ENCODE results near the gene SNAP47.

Gene SNAP47

GRCh38 chr1:227790868-227791267, 55.6 kb downstream of the SNAP47 start:
- TF ChIP-seq POLR2AphosphoS5 (IDR thresholded peaks at IDR 0.05; ENCODE audit: low read depth) (no peak), GABPA (IDR thresholded peaks at IDR 0.05; ENCODE audit: low read depth) (no peak), SPI1 (IDR thresholded peaks at IDR 0.05; ENCODE audit: borderline replicate concordance, low read depth) (no peak), REST (IDR thresholded peaks at IDR 0.05; ENCODE audit: insufficient replicate concordance, low read depth) (no peak)
- TF ChIP-seq, protein P1, sequence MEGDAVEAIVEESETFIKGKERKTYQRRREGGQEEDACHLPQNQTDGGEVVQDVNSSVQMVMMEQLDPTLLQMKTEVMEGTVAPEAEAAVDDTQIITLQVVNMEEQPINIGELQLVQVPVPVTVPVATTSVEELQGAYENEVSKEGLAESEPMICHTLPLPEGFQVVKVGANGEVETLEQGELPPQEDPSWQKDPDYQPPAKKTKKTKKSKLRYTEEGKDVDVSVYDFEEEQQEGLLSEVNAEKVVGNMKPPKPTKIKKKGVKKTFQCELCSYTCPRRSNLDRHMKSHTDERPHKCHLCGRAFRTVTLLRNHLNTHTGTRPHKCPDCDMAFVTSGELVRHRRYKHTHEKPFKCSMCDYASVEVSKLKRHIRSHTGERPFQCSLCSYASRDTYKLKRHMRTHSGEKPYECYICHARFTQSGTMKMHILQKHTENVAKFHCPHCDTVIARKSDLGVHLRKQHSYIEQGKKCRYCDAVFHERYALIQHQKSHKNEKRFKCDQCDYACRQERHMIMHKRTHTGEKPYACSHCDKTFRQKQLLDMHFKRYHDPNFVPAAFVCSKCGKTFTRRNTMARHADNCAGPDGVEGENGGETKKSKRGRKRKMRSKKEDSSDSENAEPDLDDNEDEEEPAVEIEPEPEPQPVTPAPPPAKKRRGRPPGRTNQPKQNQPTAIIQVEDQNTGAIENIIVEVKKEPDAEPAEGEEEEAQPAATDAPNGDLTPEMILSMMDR (IDR thresholded peaks at IDR 0.05; ENCODE audit: insufficient read depth, low read length): no peak
- Histone ChIP-seq H3K27me3 (ENCODE audit: insufficient read depth, poor library complexity, severe bottlenecking) (peaks cover 23% of the 10 kb centered on the region), H3K27ac (replicated peaks) (no peak overlapping the region), H3K4me3 (replicated peaks; ENCODE audit: insufficient read depth, low read length) (no peak overlapping the region)
- DNase-seq (ENCODE audit: low read depth in 1 of 2, low spot score in 1 of 2): no peak

DNA sequence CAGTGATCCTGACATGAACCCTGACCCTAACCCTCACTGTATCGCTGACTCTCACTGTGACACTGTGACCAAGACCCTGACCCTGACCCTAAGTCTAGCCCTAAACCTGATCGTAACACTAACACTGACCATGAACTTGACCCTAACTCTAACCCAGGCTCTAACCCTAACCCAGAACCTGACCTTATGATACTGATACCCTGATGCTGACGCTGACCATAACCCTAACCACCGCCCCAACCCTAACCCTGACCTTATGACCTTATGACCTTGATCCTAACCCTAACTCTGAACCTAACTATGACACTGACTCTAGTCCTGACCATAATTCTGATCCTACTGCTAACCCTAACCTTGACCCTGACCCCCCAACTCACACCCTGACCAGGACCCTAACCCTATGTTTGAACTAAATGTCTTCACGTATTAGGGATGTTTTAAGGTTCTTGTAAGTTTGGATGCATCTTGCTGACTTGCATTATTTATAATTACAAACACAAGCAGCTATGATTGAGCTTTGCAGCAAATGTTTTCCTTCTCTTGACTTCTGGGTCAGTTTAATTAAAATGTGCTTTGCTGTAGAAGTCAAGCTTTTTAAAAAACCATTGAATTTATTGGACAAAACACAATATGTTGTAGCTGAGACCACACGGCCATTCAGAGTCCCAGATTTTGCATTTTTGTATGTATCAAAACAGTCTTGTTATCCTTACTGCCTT, 56.3 kb downstream of the SNAP47 start:
- Histone ChIP-seq H3K4me3 (replicated peaks; ENCODE audit: insufficient read depth, low read length) (no peak overlapping the region), H3K27me3 (ENCODE audit: insufficient read depth, poor library complexity, severe bottlenecking) (peaks cover 20% of the 10 kb centered on the region), H3K27ac (replicated peaks) (no peak overlapping the region)
- TF ChIP-seq, protein P1 (IDR thresholded peaks at IDR 0.05; ENCODE audit: insufficient read depth, low read length): no peak
- TF ChIP-seq GABPA (IDR thresholded peaks at IDR 0.05; ENCODE audit: low read depth): no peak
- TF ChIP-seq SPI1 (IDR thresholded peaks at IDR 0.05; ENCODE audit: borderline replicate concordance, low read depth): no peak
- TF ChIP-seq POLR2AphosphoS5 (IDR thresholded peaks at IDR 0.05; ENCODE audit: low read depth): no peak
- no peak for TF ChIP-seq REST (IDR thresholded peaks at IDR 0.05; ENCODE audit: insufficient replicate concordance, low read depth)
- DNase-seq (ENCODE audit: low read depth in 1 of 2, low spot score in 1 of 2): no peak

- Histone ChIP-seq H3K4me3 (replicated peaks; ENCODE audit: insufficient read depth, low read length) (no peak overlapping the region), H3K27me3 (ENCODE audit: insufficient read depth, poor library complexity, severe bottlenecking) (peaks cover 11% of the 10 kb centered on the region), H3K27ac (replicated peaks) (no peak overlapping the region)
- no peak for DNase-seq (ENCODE audit: low read depth in 1 of 2, low spot score in 1 of 2)
- TF ChIP-seq POLR2AphosphoS5 (IDR thresholded peaks at IDR 0.05; ENCODE audit: low read depth): no peak
- TF ChIP-seq GABPA (IDR thresholded peaks at IDR 0.05; ENCODE audit: low read depth): no peak
- TF ChIP-seq, protein P1 (IDR thresholded peaks at IDR 0.05; ENCODE audit: insufficient read depth, low read length): no peak
- no peak for TF ChIP-seq SPI1 (IDR thresholded peaks at IDR 0.05; ENCODE audit: borderline replicate concordance, low read depth)
- no peak for TF ChIP-seq REST (IDR thresholded peaks at IDR 0.05; ENCODE audit: insufficient replicate concordance, low read depth)
Measured at GRCh38 chr1:227792216-227793078, 57.2 kb downstream of the SNAP47 start.

Data from HL-60 (cell line).